BLaER1 treated with 17β-estradiol and CSF1 and Interleukin-3, amounts not matched to agents 10 nM and 100 nM (cell line): Measurements from ENCODE around the gene SUPV3L1.

Source experiments
- H3K27ac ChIP-seq, 11 experiments: shearing (Covaris generic); formaldehyde crosslinking; 2 replicates each; pipeline ENCODE4 v1.8.1; 2022
- H3K27me3 ChIP-seq, 11 experiments: shearing (Covaris generic); formaldehyde crosslinking; 2 replicates each; pipeline ENCODE4 v1.8.1; 2022
- H3K36me3 ChIP-seq, 11 experiments: shearing (Covaris generic); formaldehyde crosslinking; 2 replicates each; pipeline ENCODE4 v1.8.1; 2022
- H3K4me1 ChIP-seq, 10 experiments: shearing (Covaris generic); formaldehyde crosslinking; 2 replicates each; pipeline ENCODE4 v1.8.1; 2022
- H3K4me2 ChIP-seq, 11 experiments: shearing (Covaris generic); formaldehyde crosslinking; 2 replicates each; pipeline ENCODE4 v1.8.1; 2022
- H3K4me3 ChIP-seq, 10 experiments: shearing (Covaris generic); formaldehyde crosslinking; 2 replicates each; pipeline ENCODE4 v1.8.1; 2022
- H3K9ac ChIP-seq, 11 experiments: shearing (Covaris generic); formaldehyde crosslinking; 2 replicates each; pipeline ENCODE4 v1.8.1; 2022
- H3K9me3 ChIP-seq, 11 experiments: shearing (Covaris generic); formaldehyde crosslinking; replicated peaks in 1 of 11; 2 replicates each; pipeline ENCODE4 v1.8.1; 2022
- H4K20me1 ChIP-seq, 11 experiments: shearing (Covaris generic); formaldehyde crosslinking; 2 replicates each; pipeline ENCODE4 v1.8.1; 2022
- Cebpa-rat ChIP-seq, 11 experiments: shearing (Covaris generic); IDR thresholded peaks; 2 replicates each; pipeline ENCODE4 v1.8.1; 2022

Gene SUPV3L1

GRCh38 chr10:69253171-69253570, 73.1 kb downstream of the SUPV3L1 start:
- no peak overlapping the region for H3K4me3 ChIP-seq
- H3K27ac ChIP-seq: no peak overlapping the region
- H3K36me3 ChIP-seq: no peaks in the 10 kb centered on the region
- no peak for TF ChIP-seq Cebpa-rat (IDR thresholded peaks at IDR 0.05)
- H3K9ac ChIP-seq: no peak overlapping the region
- H3K9me3 ChIP-seq: peaks cover 0 to 16% (median 0%) of the 10 kb centered on the region in 11 experiments; a peak in 2 of 22 replicates
- H3K4me1 ChIP-seq: peaks cover 0 to 10% (median 8%) of the 10 kb centered on the region in 10 experiments; a peak in 13 of 20 replicates
- H4K20me1 ChIP-seq: no peaks in the 10 kb centered on the region
- H3K4me2 ChIP-seq: no peak overlapping the region
- H3K27me3 ChIP-seq: no peaks in the 10 kb centered on the region

- no peak overlapping the region for H3K9ac ChIP-seq
- no peak overlapping the region for H3K27ac ChIP-seq
- peaks cover 0 to 8% (median 7%) of the 10 kb centered on the region in 10 experiments; a peak in 12 of 20 replicates for H3K4me1 ChIP-seq
- TF ChIP-seq Cebpa-rat (IDR thresholded peaks at IDR 0.05): no peak
- no peak overlapping the region for H3K4me2 ChIP-seq
- no peaks in the 10 kb centered on the region; a peak in 1 of 22 replicates for H3K36me3 ChIP-seq
- no peak overlapping the region for H3K4me3 ChIP-seq
- no peaks in the 10 kb centered on the region for H4K20me1 ChIP-seq
- no peaks in the 10 kb centered on the region for H3K27me3 ChIP-seq
- H3K9me3 ChIP-seq: peaks cover 13 to 32% (median 15%) of the 10 kb centered on the region in 11 experiments
Measured at GRCh38 chr10:69254877-69255276, 74.8 kb downstream of the SUPV3L1 start.
